ENCODE data around the gene BCKDK.

BCKDK gene

DNA sequence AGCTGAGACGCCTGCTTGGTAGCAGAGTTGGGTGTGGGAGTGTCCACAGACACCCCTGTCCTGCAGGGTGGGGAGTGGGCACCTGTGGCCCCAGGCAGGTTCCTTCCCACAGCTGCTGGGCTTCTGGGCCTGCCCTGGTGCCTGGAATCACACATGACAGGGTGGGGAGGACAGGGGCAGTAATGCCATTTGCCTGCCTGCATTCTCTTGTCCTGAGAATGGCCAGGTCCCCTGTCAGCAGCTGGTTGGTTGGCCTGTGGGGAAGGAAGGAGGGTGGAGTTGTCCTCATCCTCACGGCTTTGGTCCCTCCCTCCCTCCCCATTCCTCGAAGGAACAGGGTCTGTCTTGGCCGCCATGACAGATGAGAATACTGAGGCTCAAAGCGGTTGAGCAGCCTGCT, 24.6 kb upstream of the BCKDK start:
- DNase-seq (ENCODE audit: low read depth in 1 of 2, low spot score in 1 of 2), result no peak
- 0 out of 2 replicates have a peak, but pooled peaks have one; percentile 17 for TF ChIP-seq POLR2AphosphoS5 (IDR thresholded peaks at IDR 0.05; ENCODE audit: low read depth)
- TF ChIP-seq GABPA (IDR thresholded peaks at IDR 0.05; ENCODE audit: low read depth), result no peak
- H3K4me3 ChIP-seq (replicated peaks; ENCODE audit: insufficient read depth, low read length), result no peak overlapping the region
- no peaks in the 10 kb centered on the region for H3K27me3 ChIP-seq (ENCODE audit: insufficient read depth, poor library complexity, severe bottlenecking)
- H3K27ac ChIP-seq (replicated peaks), result no peak overlapping the region

DNA sequence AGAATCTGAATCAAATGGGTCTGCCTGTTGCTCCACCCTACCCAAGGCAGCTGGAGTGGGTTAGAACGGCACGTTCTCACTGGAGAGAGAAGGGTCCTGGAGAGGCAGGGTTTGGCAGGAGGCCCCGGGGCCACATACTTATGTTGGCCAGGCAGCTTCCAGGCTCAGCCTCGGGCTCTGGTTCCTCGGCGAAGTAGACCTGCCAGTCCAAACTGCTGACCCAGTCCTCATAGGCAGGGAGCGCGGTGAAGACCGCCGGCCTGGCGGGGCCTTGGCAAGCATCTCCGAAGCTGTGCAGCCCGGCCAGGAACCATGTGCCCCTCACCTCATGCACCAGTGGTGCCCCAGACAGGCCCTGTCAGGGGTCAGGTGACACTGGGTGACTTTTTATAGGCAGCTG, 24.2 kb upstream of the BCKDK start:
- no peaks in the 10 kb centered on the region for H3K27me3 ChIP-seq (ENCODE audit: insufficient read depth, poor library complexity, severe bottlenecking)
- no peak overlapping the region for H3K27ac ChIP-seq (replicated peaks)
- TF ChIP-seq, protein P1, sequence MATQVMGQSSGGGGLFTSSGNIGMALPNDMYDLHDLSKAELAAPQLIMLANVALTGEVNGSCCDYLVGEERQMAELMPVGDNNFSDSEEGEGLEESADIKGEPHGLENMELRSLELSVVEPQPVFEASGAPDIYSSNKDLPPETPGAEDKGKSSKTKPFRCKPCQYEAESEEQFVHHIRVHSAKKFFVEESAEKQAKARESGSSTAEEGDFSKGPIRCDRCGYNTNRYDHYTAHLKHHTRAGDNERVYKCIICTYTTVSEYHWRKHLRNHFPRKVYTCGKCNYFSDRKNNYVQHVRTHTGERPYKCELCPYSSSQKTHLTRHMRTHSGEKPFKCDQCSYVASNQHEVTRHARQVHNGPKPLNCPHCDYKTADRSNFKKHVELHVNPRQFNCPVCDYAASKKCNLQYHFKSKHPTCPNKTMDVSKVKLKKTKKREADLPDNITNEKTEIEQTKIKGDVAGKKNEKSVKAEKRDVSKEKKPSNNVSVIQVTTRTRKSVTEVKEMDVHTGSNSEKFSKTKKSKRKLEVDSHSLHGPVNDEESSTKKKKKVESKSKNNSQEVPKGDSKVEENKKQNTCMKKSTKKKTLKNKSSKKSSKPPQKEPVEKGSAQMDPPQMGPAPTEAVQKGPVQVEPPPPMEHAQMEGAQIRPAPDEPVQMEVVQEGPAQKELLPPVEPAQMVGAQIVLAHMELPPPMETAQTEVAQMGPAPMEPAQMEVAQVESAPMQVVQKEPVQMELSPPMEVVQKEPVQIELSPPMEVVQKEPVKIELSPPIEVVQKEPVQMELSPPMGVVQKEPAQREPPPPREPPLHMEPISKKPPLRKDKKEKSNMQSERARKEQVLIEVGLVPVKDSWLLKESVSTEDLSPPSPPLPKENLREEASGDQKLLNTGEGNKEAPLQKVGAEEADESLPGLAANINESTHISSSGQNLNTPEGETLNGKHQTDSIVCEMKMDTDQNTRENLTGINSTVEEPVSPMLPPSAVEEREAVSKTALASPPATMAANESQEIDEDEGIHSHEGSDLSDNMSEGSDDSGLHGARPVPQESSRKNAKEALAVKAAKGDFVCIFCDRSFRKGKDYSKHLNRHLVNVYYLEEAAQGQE (IDR thresholded peaks at IDR 0.05; ENCODE audit: insufficient replicate concordance, low read depth), result no peak
- no peak for TF ChIP-seq GABPA (IDR thresholded peaks at IDR 0.05; ENCODE audit: low read depth)
- TF ChIP-seq SPI1 (IDR thresholded peaks at IDR 0.05; ENCODE audit: borderline replicate concordance, low read depth), result no peak
- TF ChIP-seq POLR2AphosphoS5 (IDR thresholded peaks at IDR 0.05; ENCODE audit: low read depth), result no peak
- TF ChIP-seq, protein P2, sequence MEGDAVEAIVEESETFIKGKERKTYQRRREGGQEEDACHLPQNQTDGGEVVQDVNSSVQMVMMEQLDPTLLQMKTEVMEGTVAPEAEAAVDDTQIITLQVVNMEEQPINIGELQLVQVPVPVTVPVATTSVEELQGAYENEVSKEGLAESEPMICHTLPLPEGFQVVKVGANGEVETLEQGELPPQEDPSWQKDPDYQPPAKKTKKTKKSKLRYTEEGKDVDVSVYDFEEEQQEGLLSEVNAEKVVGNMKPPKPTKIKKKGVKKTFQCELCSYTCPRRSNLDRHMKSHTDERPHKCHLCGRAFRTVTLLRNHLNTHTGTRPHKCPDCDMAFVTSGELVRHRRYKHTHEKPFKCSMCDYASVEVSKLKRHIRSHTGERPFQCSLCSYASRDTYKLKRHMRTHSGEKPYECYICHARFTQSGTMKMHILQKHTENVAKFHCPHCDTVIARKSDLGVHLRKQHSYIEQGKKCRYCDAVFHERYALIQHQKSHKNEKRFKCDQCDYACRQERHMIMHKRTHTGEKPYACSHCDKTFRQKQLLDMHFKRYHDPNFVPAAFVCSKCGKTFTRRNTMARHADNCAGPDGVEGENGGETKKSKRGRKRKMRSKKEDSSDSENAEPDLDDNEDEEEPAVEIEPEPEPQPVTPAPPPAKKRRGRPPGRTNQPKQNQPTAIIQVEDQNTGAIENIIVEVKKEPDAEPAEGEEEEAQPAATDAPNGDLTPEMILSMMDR (IDR thresholded peaks at IDR 0.05; ENCODE audit: insufficient read depth, low read length), result no peak
- no peak for DNase-seq (ENCODE audit: low read depth in 1 of 2, low spot score in 1 of 2)
- no peak overlapping the region for H3K4me3 ChIP-seq (replicated peaks; ENCODE audit: insufficient read depth, low read length)

DNA sequence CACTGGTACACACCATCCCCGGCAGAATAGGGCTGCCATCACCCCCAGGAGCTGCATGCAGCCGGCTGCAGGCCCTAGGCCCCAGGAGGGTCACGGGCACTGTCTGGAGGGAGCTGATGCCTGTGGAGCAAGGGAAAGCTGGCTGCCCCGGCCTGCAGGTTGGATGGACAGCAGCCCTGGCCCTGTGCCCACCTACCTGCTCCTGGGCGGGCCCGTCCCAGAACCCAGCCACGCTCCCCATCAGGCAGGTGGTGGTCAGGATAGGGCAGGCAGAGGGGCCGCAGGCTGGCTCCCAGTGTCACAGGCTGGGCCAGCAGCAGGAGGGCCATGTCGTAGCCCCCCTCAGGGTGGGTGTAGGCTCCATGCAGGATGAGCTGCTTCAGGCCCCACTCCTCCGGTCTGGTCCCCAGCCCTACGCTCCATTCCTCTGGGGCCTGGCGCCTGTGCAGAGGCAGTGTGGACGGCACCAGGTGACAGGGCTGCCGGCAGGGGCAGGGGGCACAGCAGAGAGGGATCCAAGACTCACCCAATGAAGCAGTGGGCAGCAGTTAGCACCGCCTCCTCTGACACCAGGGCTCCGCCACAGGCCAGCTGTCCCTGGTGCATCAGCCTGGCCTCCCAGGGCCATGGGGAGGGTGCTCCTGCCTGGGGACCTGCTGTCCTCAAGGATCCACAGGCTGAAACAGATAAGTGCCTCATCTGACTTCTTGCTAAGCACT, 23.4 kb upstream of the BCKDK start:
- H3K4me3 ChIP-seq (replicated peaks; ENCODE audit: insufficient read depth, low read length), result no peak overlapping the region
- H3K27ac ChIP-seq (replicated peaks), result no peak overlapping the region
- TF ChIP-seq SPI1 (IDR thresholded peaks at IDR 0.05; ENCODE audit: borderline replicate concordance, low read depth), result no peak
- no peak for TF ChIP-seq GABPA (IDR thresholded peaks at IDR 0.05; ENCODE audit: low read depth)
- TF ChIP-seq, protein P1 (IDR thresholded peaks at IDR 0.05; ENCODE audit: insufficient replicate concordance, low read depth), result no peak
- no peak for TF ChIP-seq POLR2AphosphoS5 (IDR thresholded peaks at IDR 0.05; ENCODE audit: low read depth)
- TF ChIP-seq, protein P2 (IDR thresholded peaks at IDR 0.05; ENCODE audit: insufficient read depth, low read length), result no peak
- H3K27me3 ChIP-seq (ENCODE audit: insufficient read depth, poor library complexity, severe bottlenecking), result no peaks in the 10 kb centered on the region
- no peak for DNase-seq (ENCODE audit: low read depth in 1 of 2, low spot score in 1 of 2)

DNA sequence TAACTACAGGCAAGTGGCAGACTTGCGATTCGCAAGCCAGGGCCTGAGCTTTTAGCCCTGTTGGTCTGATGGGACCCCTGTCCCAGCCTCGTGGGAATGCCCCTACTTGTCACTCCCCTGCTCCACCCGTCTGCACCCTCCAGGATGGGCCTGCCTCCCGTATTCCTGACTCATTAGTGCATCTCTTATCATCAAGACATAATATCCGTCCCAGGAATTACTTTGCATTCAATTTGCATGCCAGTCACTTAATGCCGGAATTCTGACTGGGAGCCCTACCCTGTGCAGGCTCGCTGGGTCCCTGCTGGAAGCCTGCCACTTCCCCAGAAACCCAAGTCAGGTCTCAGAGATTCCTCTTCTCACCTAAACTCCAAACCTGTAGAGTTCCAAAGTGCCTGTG, 22.8 kb upstream of the BCKDK start:
- no peak overlapping the region for H3K27ac ChIP-seq (replicated peaks)
- DNase-seq (ENCODE audit: low read depth in 1 of 2, low spot score in 1 of 2), result no peak
- no peak overlapping the region for H3K4me3 ChIP-seq (replicated peaks; ENCODE audit: insufficient read depth, low read length)
- no peaks in the 10 kb centered on the region for H3K27me3 ChIP-seq (ENCODE audit: insufficient read depth, poor library complexity, severe bottlenecking)
- TF ChIP-seq, protein P1 (IDR thresholded peaks at IDR 0.05; ENCODE audit: insufficient replicate concordance, low read depth), result no peak
- TF ChIP-seq SPI1 (IDR thresholded peaks at IDR 0.05; ENCODE audit: borderline replicate concordance, low read depth) (no peak), GABPA (IDR thresholded peaks at IDR 0.05; ENCODE audit: low read depth) (no peak), POLR2AphosphoS5 (IDR thresholded peaks at IDR 0.05; ENCODE audit: low read depth) (no peak)
- TF ChIP-seq, protein P2 (IDR thresholded peaks at IDR 0.05; ENCODE audit: insufficient read depth, low read length), result no peak

Measured in HL-60 (cell line).